Measurements from ENCODE around the gene MED25.

- TF ChIP-seq OSR1 (CRISPR knock-in tag; IDR thresholded peaks at IDR 0.05) (no peak), CREB5 (CRISPR knock-in tag; IDR thresholded peaks at IDR 0.05; ENCODE audit: low read depth) (no peak), RARB (CRISPR knock-in tag; IDR thresholded peaks at IDR 0.05) (no peak), ZFP3 (CRISPR knock-in tag; IDR thresholded peaks at IDR 0.05) (no peak), POU6F1 (CRISPR knock-in tag; IDR thresholded peaks at IDR 0.05; ENCODE audit: borderline replicate concordance, low read depth) (no peak), ZNF8 (CRISPR knock-in tag; IDR thresholded peaks at IDR 0.05) (no peak), ZNF565 (CRISPR knock-in tag; conservative IDR thresholded peaks at IDR 0.05; ENCODE audit: low read depth) (no peak), BACH2 (CRISPR knock-in tag; IDR thresholded peaks at IDR 0.05; ENCODE audit: borderline replicate concordance) (no peak), CSDC2 (CRISPR knock-in tag; IDR thresholded peaks at IDR 0.05) (no peak)
Observed at GRCh38 chr19:49793561-49793840, 24.6 kb upstream of the MED25 start.
